GM23248 (cell line): ENCODE measurements around the gene SEZ6. TPM values are rescaled to one million over a fixed set of nuclear protein-coding genes. Genes with fewer than 3 reads are reported as not detected.

Experiments used
- DNase-seq: peaks from one replicate; pipeline ENCODE4 v3.0.0-alpha.2; 2015
- H2AFZ ChIP-seq: fragments of 200-600 bp; sonication (generic); 2 replicates; pipeline ENCODE4 v1.6.1; 2016; ENCODE audit warnings: antibody characterized with exemption
- H3F3A ChIP-seq: fragments of 200-600 bp; sonication (generic); 2 replicates; pipeline ENCODE4 v1.6.1; 2016; ENCODE audit warnings: mild to moderate bottlenecking, antibody characterized with exemption, mixed run types; ENCODE audit not compliant: insufficient read depth
- H3K27ac ChIP-seq: fragments of 200-600 bp; sonication (generic); 2 replicates; pipeline ENCODE4 v1.5.1; 2016; ENCODE audit warnings: mild to moderate bottlenecking
- H3K27me3 ChIP-seq: fragments of 200-600 bp; sonication (generic); replicated peaks from 2 replicates; pipeline ENCODE4 v1.6.1; 2016; ENCODE audit warnings: mild to moderate bottlenecking; ENCODE audit not compliant: insufficient read depth
- H3K36me3 ChIP-seq: fragments of 200-600 bp; sonication (generic); 2 replicates; pipeline ENCODE4 v1.6.1; 2016; ENCODE audit warnings: low read depth, mild to moderate bottlenecking
- H3K4me1 ChIP-seq: fragments of 200-600 bp; sonication (generic); 2 replicates; pipeline ENCODE4 v1.6.1; 2016; ENCODE audit warnings: mild to moderate bottlenecking; ENCODE audit not compliant: insufficient read depth
- H3K4me2 ChIP-seq: fragments of 200-600 bp; sonication (generic); one replicate; pipeline ENCODE4 v1.6.1; 2016; ENCODE audit warnings: mild to moderate bottlenecking; ENCODE audit not compliant: unreplicated experiment
- H3K4me3 ChIP-seq: fragments of 200-600 bp; sonication (generic); 2 replicates; pipeline ENCODE4 v1.5.1; 2016; ENCODE audit warnings: mild to moderate bottlenecking
- H3K79me2 ChIP-seq: fragments of 200-600 bp; sonication (generic); 2 replicates; pipeline ENCODE4 v1.6.1; 2016; ENCODE audit warnings: mild to moderate bottlenecking; ENCODE audit not compliant: insufficient read depth
- H3K9ac ChIP-seq: fragments of 200-600 bp; sonication (generic); 2 replicates; pipeline ENCODE4 v1.6.1; 2016; ENCODE audit warnings: mild to moderate bottlenecking
- H3K9me2 ChIP-seq: fragments of 200-600 bp; sonication (generic); 2 replicates; pipeline ENCODE4 v1.6.1; 2016; ENCODE audit warnings: mixed run types, mild to moderate bottlenecking, moderate library complexity; ENCODE audit not compliant: insufficient read depth
- H3K9me3 ChIP-seq: fragments of 200-600 bp; sonication (generic); one replicate; pipeline ENCODE4 v1.6.1; 2017; ENCODE audit warnings: low read depth
- H4K20me1 ChIP-seq: fragments of 200-600 bp; sonication (generic); 2 replicates; pipeline ENCODE4 v1.6.0; 2016; ENCODE audit not compliant: insufficient read depth
- EZH2 ChIP-seq: fragments of 200-600 bp; sonication (generic); IDR thresholded peaks from 2 replicates; pipeline ENCODE4 v1.6.1; 2018; ENCODE audit warnings: antibody characterized with exemption, mild to moderate bottlenecking; ENCODE audit not compliant: insufficient read depth, poor library complexity, severe bottlenecking
- EZH2phosphoT487 ChIP-seq: fragments of 200-600 bp; sonication (generic); IDR thresholded peaks from 2 replicates; pipeline ENCODE4 v1.6.1; 2018; ENCODE audit warnings: antibody characterized with exemption, moderate library complexity, mild to moderate bottlenecking, low read depth; ENCODE audit not compliant: insufficient read depth
- WGBS, 2 experiments: methylation state at CpG; one replicate each; pipeline ENCODE4 v1.1.6; 2015 to 2017; ENCODE audit warnings: low lambda C conversion rate in 2 of 2, low coverage in 1 of 2; ENCODE audit errors: missing lambda C conversion rate in 2 of 2; 5-methylcytosine and 5-hydroxymethylcytosine counted together
- in situ Hi-C: fragments of 300-500 bp; cut with MboI; formaldehyde crosslinking; loops from 2 replicates; pipeline ENCODE4 v1.15.0; 2020
- polyA plus RNA-seq: library from polyadenylated mRNA; unstranded; fragments of >200 nt; fragmentation: Nextera tagmentation; extraction: Ambion mirVana; gene quantifications from 2 replicates; pipeline ENCODE4 v1.2.1, GENCODE V29; 2016
- total RNA-seq: library from RNA; depleted of rRNA; stranded (reverse); fragments of >200 nt; shearing (Covaris generic); gene quantifications from 2 replicates; pipeline ENCODE4 v1.2.3, GENCODE V29; 2014

SEZ6 gene
- total and polyA plus RNA-seq, 2 experiments from 2014 or later = not detected

DNA sequence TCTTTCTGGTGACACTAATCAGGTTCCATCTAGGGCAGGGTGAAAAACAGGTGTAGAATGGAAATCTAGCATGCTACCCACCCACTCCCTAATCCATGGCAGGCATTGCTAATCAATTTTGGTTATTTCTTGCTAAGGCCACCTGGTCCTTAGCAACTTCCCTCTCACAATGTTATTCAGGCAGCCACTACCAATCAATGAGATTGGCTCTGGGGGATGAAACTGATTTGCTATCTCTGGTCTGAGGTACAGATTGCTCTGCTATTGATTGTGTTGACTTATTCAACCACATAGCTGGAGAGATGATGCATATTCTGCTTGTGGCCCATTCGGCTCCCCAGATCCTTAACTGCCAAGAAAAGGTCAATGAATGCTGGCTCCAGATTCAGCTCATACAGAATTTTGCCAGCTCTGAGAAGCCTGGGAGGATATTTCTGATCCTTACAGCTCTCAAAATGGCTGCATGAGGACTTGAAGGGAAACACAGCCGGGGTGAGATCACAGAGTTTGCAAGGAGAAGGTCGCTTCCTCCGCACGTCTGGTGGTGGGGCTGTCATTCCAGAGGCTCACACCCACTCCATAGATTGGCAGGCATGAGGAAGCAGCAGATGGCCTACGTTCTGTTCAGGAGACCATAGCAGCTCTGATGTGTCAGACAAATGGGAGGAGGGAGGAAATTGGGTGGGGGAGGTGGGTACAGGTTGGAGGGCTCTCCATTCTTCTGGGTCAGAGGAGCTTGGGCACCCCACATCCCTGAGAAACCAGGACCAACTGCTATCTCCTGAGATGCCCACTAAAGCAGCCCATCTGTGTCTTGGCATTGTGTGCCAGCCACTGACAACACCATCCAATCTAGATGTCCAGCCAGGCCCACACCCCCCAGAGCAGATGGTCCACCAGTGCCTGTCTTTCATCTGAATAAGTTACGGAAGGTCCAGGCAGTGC is 22.3 kb downstream of the SEZ6 start:
- Histone ChIP-seq H3K9me3 (no peaks in the 10 kb centered on the region), H3K27me3 (peaks cover 28% of the 10 kb centered on the region), H3K9ac (no peak overlapping the region), H3K4me2 (no peak overlapping the region), H3K36me3 (no peaks in the 10 kb centered on the region), H3K4me1 (no peaks in the 10 kb centered on the region), H3K27ac (no peak overlapping the region), H3K9me2 (no peaks in the 10 kb centered on the region), H4K20me1 (no peaks in the 10 kb centered on the region), H3K79me2 (no peaks in the 10 kb centered on the region), H3F3A (no peaks in the 10 kb centered on the region), H2AFZ (no peak overlapping the region), H3K4me3 (no peak overlapping the region)
- TF ChIP-seq EZH2 = no peak
- no peak for TF ChIP-seq EZH2phosphoT487
- no peak for DNase-seq
- 18 to 29% methylated on average over 7 of the region's 7 CpGs for WGBS, 2 experiments
- in situ Hi-C loops = no loop called here

GRCh38 chr17:28982131-28982793 is 23.6 kb downstream of the SEZ6 start:
- in situ Hi-C loops = no loop called here
- H3K9me2 ChIP-seq = no peaks in the 10 kb centered on the region
- DNase-seq = no peak
- H3F3A ChIP-seq = no peaks in the 10 kb centered on the region
- H2AFZ ChIP-seq = no peak overlapping the region
- no peaks in the 10 kb centered on the region for H3K9me3 ChIP-seq
- no peak overlapping the region for H3K4me2 ChIP-seq
- H3K79me2 ChIP-seq = no peaks in the 10 kb centered on the region
- H3K27me3 ChIP-seq = peaks cover 22% of the 10 kb centered on the region
- H4K20me1 ChIP-seq = no peaks in the 10 kb centered on the region
- H3K36me3 ChIP-seq = no peaks in the 10 kb centered on the region
- no peak for TF ChIP-seq EZH2phosphoT487
- TF ChIP-seq EZH2 = no peak
- H3K4me3 ChIP-seq = no peak overlapping the region
- H3K27ac ChIP-seq = no peak overlapping the region
- no peaks in the 10 kb centered on the region for H3K4me1 ChIP-seq
- no peak overlapping the region for H3K9ac ChIP-seq
- WGBS, 2 experiments = 67% methylated on average over 11 of the region's 11 CpGs

GRCh38 chr17:28978356-28978964 is 27.4 kb downstream of the SEZ6 start:
- Histone ChIP-seq H2AFZ (no peak overlapping the region), H3K4me2 (no peak overlapping the region), H3K27me3 (peaks cover 15% of the 10 kb centered on the region), H3K9me3 (no peaks in the 10 kb centered on the region), H3K4me1 (peaks cover 4% of the 10 kb centered on the region; the same call in 1 of the 2 replicates), H3K36me3 (no peaks in the 10 kb centered on the region), H3F3A (no peaks in the 10 kb centered on the region), H3K4me3 (no peak overlapping the region), H3K27ac (no peak overlapping the region), H4K20me1 (no peaks in the 10 kb centered on the region), H3K9ac (no peak overlapping the region), H3K79me2 (no peaks in the 10 kb centered on the region), H3K9me2 (no peaks in the 10 kb centered on the region)
- DNase-seq = no peak
- WGBS, 2 experiments = 74 to 77% methylated on average over 2 of the region's 2 CpGs
- in situ Hi-C loops = no loop called here
- no peak for TF ChIP-seq EZH2

DNA sequence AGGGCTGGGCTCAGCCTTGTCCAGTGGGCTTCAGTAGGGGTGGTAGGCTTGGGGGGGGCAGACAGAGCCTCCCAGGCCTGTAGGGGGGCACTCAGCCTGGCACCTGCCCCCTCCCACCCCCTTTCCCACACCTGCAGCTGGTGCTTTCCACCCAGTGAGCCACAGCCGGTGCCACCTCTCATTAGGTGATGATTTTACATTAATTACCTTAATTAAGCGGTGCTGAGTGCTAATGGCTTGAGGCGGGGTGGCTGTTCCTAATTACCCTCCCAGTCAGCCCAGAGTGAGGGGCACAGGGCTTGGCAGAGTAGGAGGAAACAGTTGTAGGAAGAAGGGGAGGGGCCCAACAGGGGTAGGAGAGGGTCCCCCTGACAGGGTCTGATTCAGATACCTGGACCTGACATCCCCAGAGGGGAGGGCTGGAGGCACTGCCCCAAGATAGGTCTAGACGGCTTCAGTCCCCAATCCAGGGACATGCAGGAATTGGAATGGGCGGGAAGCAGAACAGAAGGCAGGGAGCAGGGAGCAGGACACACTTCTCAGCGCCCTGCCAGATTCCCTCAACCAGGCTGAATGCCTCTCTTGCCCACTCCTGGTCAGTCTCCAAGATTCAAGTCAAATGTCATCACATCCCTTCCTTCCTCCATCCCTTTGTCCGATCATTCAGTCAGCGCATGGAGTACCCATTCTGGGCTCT is 28.0 kb downstream of the SEZ6 start:
- H3K9me2 ChIP-seq = no peaks in the 10 kb centered on the region
- H3K27ac ChIP-seq = no peak overlapping the region
- H2AFZ ChIP-seq = no peak overlapping the region
- in situ Hi-C loops = no loop called here
- no peaks in the 10 kb centered on the region for H3F3A ChIP-seq
- TF ChIP-seq EZH2 (no peak), EZH2phosphoT487 (no peak)
- H3K9ac ChIP-seq = no peak overlapping the region
- peaks cover 6% of the 10 kb centered on the region; the same call in 1 of the 2 replicates for H3K4me1 ChIP-seq
- no peak overlapping the region for H3K4me2 ChIP-seq
- H4K20me1 ChIP-seq = no peaks in the 10 kb centered on the region
- WGBS, 2 experiments = 51% methylated on average over 8 of the region's 8 CpGs
- peaks cover 14% of the 10 kb centered on the region for H3K27me3 ChIP-seq
- no peaks in the 10 kb centered on the region for H3K9me3 ChIP-seq
- H3K36me3 ChIP-seq = no peaks in the 10 kb centered on the region
- no peaks in the 10 kb centered on the region for H3K79me2 ChIP-seq
- no peak overlapping the region for H3K4me3 ChIP-seq
- no peak for DNase-seq
